ENCODE measurements around the gene SLC1A2.

The SLC1A2 gene

DNA sequence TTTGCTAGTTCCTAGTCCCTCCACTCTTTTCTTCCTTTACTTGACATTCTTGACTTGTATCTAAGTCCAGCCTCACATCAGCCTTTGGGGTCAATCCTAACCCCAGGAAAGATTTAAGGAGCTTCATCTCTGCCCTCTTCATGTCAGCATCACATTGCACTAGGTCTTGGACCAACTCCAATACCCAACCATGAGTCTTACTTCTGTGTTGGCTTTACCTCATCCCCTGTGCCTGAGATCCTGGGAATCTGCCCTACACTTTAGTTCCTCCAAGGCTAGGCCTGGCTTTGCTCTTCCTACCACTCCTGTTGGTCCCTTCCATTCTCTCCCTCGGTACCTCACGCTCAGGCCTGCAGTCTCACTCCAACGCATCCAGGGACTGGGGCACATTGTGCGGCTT, 117.0 kb downstream of the SLC1A2 start:
- no peak for DNase-seq (ENCODE audit: low spot score)

DNA sequence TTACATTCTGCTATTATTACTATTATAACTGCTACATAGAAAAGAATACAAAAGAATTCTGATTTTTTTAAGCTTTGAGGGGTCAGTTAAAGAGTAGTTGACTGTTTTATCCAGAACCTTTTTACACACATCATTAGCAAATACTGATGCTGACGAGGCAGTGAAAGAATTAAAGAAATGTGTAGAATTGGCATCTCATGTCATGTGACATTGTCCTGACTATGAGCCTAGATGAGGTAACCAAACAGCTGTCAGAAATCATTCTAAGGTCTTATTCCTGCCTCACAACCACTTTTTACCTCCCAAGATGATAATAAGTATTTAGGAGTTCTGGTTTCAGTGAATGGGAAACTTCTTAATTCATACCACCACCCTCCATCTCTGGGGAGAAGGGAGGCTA, 121.0 kb downstream of the SLC1A2 start:
- DNase-seq (ENCODE audit: low spot score): no peak

DNA sequence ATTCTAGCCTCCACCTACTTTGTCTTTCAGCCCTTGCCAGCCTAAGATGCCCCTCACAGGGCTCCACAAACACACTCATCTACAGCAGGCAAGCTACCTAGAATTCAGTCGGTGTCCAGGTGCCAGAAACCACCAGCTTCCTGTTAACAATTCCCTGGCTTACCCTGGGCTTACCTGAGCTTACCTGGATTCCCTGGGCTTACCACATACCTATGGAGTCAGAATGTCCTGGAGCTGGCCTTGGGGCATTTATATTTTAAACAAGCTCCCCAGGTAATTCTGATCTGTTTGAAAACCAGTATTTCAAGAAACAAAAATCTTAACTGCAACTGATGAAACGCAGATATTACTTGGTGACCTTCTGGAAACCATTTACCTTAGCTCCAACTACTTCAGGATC, 123.6 kb downstream of the SLC1A2 start:
- no peak for DNase-seq (ENCODE audit: low spot score)

DNA sequence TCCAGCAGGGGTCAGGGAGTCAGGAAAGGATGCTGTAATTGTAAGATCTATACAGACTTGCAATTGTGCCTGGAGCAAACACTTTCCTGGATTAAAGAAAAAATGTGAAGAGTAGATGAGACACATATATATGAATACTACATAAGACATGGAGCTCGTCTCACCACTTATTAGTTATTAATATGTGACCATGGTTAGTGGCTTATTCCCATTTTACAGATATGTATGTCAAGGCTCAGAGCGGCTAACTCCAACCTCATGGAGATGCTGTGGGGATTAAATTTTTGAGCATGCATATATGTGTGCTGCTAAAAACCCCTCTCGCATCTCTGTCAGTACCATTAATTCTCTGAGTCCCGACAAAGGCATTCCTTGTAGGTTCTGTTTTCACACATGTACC, 125.7 kb downstream of the SLC1A2 start:
- no peak for DNase-seq (ENCODE audit: low spot score)

DNA sequence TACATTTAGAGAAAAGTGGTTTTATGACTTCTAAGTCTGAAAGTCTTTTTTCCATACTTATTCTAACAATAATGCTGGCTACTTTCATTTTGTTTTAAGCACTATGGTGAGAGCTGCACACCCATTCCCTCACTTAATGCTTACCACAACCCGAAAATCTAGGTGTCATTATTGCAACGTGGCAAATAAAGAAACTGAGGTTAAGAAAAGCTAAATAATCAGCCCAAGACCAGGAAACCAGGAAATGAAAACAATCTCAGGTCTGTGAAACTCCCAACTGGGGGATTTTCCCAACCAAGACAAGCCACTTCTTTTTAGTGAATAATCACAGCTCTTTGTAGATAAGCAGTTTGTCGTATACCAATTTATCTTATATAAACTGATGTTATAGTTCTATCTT, 126.3 kb downstream of the SLC1A2 start:
- no peak for DNase-seq (ENCODE audit: low spot score)

DNA sequence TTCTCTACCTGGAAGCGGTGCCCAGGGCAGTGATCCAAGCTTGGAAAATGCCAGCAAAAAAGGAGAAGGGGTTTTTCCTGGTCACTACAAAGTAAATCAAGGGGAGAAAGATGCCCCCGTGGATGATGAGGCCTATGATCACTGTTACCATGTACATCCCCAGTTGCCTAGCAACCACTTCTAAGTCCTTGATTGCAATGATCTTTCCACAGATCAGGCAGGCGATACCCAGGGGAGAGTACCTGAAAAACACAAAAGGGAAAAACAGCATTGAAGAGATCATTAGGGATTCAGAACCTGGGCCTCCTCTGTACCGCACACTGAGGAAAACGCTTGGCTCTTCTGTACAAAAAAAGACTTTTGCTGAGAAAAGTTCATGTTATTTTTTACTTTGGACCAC, 127.1 kb downstream of the SLC1A2 start:
- DNase-seq (ENCODE audit: low spot score): no peak

DNA sequence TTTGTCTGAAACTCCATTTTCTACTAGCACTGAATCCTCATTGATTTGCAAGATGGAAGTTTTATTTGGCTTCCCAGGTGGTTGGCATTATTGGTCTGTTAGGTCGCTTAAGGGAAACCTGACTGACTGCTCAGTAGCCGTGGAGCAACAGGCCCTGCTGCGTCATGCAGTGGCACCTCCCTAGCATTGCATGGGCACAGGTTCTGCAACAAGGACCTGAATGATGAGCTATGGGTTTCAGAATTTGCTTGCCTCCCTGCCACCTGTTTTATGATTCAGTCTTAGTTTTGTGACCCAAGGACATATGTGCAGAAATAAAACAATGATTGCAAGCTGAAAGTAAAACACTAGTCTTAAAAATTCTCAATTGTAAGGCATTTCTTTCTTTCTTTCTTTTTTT, 128.5 kb downstream of the SLC1A2 start:
- DNase-seq (ENCODE audit: low spot score): no peak

DNA sequence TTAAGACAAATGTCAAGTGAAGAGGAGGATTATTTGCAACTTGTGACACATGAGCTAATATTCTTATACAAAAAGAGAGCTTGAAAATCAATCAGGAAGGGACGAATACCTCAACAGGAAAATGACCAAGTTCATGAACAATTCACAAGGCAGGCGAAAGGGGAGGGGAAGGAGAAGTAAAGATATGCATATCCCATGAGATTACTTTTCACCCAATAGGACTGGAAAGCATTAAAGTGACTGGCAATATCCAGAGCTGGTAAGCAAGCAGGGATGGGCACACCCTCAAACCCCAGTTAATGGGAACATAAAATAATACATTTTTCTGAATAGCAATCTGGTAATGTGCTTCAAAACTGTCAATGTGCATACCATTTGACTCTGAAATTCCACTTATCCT, 129.5 kb downstream of the SLC1A2 start:
- no peak for DNase-seq (ENCODE audit: low spot score)

DNA sequence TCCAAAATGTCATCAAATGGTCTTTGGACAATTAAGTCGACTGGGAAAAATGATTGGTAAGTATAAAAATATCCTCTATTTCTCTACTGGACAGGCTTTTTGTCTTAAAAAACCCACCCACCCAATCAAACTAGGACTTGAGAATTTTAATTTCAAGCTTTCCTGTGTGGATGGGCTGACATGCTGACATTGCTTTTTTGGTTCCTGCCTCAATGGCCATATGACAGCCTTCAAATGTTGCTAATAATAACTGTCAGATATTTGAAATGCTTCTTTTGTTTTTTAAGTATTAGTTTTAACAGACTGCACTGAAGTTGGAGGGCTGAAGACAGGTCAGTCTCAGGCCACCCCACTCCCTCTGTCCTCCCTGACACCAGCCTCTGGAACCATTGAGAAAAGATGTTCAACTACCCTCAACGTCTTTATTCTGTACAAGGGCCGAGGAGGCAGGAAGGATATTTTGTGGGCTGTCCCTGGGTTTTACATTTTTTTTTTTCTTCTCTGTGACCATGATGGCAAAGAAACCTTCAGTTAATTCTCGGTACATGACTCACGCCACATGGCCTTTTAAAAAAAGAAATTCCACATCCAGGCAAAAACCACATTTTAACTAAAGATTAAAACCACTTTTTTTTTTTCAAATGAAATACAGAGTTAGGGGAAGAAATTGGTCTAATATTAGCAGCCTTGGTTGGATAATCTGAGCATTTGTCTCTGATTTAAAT, 130.4 kb downstream of the SLC1A2 start:
- DNase-seq (ENCODE audit: low spot score): no peak

DNA sequence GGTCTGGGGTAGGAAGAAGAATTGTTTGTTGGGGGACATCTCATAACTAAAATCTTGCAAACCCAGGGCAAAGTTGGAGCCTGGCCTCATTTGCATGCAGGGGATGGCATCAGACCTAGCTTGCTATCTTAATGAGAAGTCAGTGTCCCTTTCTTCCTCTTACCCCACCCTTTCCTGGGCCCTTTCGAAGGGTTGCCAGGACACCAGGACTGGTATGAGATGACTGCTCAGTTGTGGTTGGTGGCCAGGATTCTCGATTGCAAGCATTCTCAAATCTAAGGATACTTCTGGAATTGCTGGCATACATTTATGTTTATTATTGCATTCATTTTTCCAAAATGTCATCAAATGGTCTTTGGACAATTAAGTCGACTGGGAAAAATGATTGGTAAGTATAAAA, 131.0 kb downstream of the SLC1A2 start:
- DNase-seq (ENCODE audit: low spot score): no peak

DNA sequence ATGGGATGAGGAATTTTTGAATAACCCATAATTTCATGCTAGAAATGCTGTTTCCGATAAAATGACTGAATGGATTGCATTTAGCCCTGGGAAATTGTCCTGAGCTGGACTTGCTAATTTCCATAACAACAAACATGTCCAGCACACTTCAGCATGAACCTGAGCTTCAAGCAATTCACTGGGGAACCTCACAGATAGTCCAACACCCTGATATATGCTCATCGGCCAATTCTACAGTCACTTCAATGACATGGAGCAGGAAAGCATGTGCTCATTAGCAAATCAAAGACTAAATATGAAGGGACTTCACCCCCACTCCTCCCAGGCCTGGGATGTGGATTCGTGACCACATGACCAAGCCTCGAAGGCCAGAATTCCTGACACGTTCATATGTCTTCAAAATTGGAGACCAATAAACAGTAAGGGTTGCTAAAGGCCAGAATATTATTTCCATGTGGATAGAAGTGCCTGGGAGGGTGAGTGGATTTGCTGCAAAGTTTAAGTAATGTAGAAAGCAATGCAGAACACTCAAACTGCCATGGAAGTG, 131.9 kb downstream of the SLC1A2 start:
- DNase-seq (ENCODE audit: low spot score): no peak

DNA sequence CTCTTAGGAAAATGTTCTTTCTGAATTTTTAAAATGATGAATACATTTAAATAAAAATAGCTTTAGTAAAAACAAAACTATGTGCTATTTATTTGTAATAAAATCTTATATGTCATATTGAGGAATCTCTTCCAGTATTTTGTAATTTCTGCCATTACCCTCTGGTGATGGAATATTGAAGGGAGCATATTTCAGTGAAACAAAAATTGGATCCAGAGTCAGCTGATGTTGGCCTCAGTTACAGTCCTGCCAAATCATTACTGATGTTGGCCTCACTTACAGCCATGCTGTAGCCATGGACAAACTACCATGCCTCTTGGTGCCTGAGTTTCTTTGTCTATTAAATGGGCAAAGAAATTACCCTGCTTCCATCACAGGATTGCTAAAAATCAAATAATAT, 133.2 kb downstream of the SLC1A2 start:
- no peak for DNase-seq (ENCODE audit: low spot score)

DNA sequence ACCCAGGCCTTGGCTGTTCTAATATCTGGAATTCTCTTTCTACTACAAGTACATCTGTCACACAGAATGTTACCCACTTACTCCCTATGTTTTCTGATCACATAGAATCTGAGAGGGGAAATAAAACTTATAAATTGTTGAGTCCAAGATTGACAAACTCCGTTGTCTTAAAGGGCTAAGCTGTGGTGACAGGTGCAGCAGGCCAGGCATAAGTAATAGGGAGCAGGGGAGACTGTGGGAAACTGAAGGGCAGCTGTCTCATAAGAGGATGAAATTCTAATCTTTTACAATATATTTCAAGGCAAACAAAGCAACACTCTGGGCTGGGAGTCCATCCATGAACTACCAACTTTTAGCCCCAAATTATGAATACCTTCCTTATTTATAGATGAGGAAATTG, 133.9 kb downstream of the SLC1A2 start:
- DNase-seq (ENCODE audit: low spot score): no peak

DNA sequence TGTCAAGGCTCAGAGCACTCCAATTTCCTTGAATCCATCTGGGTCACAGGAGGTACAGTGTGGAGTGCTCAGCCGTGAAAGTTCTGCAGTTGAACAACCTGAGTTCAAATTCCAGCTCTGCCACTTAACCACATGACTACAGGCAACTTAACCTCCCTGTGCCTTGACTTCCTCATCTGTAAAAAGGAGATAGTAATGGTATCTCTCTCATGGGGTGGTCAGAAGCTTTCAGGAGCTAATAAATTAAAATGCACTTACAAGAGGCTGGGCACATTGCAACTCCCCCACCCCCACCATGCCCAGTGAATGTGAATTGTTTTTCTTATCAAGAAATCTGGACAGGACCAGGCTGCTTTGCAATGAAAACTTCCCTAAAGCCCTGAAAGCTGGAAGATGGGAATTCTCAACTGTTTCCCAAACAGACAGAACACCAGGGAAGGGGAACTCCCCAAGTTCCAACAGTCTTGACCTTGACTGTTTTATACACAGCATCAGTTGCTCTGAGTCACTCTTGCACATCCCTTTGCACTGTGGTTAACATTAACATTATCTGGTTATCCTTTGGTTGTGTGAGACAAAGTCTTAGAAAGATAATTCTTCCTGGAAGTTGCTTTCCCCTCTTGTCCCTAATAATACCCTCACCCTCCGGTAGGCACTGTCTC, 137.0 kb downstream of the SLC1A2 start:
- DNase-seq (ENCODE audit: low spot score): no peak

DNA sequence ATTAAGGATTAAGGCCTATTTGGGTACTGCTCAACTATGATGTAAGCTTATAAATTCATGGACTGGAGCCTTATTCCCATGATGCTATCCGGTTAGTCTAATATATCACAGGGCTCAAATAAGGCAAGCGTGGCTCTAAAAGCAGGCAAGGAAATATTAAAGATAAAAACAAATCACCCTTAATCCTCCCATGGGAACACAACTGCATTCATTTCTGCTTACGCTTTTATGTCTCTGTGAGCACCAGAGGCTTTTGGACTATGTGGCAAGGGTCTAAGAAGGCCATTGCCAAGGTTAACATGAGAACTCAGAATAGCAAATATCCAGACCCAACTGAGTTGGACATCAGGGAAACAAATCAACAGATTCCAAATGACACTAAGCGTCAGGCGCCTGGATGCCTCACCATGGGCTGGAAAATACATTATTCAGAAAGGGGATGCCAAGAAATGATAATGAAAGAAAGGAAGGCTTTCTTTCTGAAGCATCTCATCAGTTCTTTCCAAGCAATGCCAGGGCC, 138.1 kb downstream of the SLC1A2 start:
- DNase-seq (ENCODE audit: low spot score): no peak

DNA sequence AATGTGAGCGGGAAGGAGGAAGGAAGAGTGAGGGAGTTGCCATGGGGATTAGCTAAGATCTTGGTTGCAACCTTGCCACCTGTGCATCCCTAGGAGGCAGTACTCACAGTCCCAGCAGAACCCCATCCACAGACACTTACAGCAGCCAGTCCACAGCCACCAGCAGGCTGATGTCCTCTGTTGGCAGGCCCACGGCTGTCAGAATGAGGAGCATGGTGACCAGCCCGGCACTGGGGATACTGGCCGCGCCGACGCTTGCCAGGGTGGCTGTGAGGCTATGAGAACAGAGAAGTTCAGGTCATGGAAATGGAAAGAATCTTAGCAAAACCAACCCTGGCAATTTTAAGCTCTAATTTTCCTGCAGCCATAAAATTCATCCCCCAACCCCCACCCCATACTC, 138.6 kb downstream of the SLC1A2 start:
- DNase-seq (ENCODE audit: low spot score): no peak

DNA sequence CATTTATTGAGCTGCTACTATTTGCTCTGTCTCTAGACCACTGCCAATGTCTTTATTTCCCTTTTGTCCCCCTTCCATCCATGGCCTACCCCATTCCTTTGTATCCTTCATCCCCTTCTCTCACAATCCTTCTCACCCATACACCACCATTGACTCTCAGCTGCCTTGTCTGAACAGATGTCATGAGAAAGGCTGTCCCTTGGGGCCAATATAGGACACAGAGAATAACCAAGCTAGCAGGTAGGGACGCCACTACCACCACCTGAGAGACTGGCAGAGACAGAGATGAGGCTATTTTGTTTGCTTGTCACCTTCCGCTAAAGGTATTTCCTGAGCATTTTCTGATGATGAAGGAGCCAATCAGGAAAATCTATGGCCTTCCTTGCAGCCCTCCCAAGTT, 141.5 kb downstream of the SLC1A2 start:
- DNase-seq (ENCODE audit: low spot score): no peak

DNA sequence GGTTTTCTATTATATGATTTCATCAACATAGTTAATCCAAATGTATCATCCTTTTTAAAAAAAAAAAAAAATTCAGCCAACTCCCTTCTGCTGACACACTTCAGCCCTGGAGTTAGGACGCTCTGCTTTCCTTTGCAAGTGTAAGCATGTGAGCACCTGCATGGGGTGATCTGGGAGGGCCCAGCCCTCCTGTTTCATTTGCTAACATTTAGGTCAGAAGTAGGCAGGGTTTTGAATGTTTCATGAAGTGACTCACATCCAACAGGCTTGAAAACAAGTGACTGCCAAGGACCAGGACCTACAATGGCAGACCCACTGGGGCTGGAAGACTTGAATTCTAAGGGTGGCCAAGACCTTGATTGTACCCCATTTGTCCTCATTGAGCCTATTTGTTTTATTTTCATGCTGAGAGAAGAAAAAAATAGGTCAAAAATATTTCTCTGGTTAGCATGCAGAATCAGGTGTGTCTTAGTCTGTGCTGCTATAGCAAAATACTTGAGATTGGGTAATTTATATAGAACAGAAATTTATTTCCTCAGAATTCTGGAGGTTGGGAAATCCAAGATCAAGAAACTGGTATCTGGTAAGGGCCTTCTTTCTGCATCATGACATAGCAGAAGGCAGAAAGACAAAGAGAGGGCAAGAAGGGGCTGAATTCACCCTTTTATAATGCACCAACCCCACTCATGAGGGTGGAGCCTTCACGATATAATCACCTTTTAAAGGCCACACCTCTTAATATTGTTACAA, 142.8 kb downstream of the SLC1A2 start:
- no peak for DNase-seq (ENCODE audit: low spot score)

DNA sequence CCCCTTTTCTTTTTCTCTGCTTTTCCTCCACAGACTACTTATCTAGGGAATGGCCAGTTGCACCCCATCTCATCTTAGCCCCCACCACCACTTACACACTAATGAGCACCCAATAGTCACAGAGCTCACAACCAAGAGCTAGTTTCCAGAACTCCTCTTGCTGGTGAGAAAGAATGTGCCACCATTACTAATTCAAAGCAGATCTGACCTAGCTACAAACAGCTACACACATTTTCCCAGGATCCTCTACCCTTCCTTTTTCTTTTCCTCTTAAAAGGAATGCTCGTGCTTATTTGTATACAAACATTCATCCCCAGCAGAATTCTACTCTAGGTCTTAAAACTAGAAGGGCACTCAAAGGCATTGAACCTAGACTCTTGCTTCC, 143.6 kb downstream of the SLC1A2 start:
- no peak for DNase-seq (ENCODE audit: low spot score)

DNA sequence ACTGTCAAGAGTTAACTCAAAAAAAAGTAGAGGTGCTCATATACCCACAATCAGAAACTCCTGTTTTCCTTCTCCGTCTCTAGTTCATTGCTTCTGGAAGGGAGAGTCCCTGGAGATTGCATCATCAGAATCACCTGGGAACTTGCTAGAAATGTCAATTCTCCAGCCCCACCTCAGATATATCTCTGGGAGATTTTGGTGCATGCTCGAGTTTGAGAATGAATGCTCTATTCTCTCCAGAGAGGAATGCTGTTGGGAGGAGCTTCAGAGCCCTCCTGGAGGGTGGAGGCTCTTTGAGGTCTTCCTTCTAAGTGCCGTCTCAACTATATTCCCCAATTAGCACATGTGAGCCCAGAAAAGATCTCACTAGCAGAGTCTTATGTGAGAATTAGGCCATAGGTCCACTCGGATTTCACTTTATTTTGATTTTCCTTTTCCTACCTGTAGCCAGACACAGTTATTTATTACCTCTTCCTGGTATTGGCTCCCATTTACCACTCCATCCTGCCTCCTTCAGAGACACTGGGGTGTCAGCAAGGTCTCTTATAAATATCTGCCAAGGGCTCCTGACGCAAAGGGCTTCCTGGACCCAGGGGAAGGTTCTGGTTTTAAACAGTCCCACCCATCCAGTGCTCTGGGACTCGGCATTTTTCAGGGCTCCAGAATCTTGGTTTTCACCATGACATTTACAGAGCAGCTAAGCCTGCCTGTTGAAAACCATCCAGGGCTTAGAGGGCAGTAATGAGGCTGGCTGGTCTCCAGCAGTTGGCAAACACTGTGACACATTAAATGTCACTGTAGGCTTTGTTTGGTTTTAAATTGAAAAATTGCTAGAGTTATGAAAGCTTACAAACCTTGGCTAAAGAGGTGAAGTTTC, 144.2 kb downstream of the SLC1A2 start:
- DNase-seq (ENCODE audit: low spot score): no peak

DNA sequence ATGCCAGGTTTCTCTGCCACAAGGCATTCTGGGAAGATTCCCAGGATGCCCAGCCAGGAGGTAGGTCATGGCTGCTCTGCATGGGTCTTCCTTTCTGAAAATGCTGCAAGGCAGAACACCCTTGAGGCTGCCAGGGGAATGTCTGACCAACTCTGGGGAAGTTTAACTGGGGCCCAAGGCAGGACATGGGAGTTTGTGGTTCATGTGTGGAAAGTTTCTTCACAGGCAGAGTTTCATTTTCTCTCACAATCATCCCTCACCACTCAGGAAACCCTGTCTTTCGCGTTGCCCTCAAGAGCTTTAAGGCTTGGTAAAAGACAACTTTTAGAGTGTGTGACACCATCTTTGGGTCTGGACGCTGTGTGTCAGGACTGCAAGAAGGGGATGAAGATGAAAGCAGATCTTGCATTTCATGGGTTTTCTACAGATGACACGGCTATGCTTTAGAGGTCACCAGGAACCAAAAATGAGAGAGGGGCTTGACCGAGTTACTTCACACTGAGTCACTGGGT, 146.9 kb downstream of the SLC1A2 start:
- DNase-seq (ENCODE audit: low spot score): no peak

DNA sequence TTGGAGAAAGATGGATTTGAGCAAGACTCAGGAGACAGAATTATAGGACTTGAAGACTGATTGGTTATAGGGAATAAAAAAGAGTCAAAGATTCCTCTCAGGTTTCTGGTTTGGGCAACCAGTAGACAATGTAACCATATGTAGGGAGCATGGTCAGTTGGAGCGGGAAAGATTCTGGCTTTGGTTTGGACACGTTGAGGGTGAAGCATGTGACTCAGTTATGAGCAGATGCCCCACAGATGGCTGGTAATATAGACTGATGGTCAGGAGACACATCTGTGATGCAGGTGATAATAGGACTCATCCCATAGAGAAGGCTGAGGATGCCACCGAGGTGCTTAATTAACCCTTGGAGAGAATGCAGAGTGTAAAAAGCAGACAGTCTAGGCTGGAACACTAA, 148.3 kb downstream of the SLC1A2 start:
- no peak for DNase-seq (ENCODE audit: low spot score)

All from hematopoietic multipotent progenitor cell treated with erythropoietin and hydrocortisone succinate and interleukin-3 and kit ligand, for 17 days (in vitro differentiated cells).